Endodermal cell (in vitro differentiated cells): ENCODE measurements around the gene MPZL1. TPM values are rescaled to one million over a fixed set of nuclear protein-coding genes. Genes with fewer than 3 reads are reported as not detected.

Source experiments
- DNase-seq: peaks from one replicate; pipeline ENCODE4 v3.0.0-alpha.2; 2017
- H3K27ac ChIP-seq: 2 replicates; pipeline ENCODE4 v1.5.1; 2013; ENCODE audit warnings: mild to moderate bottlenecking, low read depth, low read length, moderate library complexity
- H3K27me3 ChIP-seq: 2 replicates; pipeline ENCODE4 v1.6.1; 2013; ENCODE audit warnings: mild to moderate bottlenecking, low read length, moderate library complexity; ENCODE audit not compliant: insufficient read depth, control insufficient read depth, poor library complexity, severe bottlenecking
- H3K36me3 ChIP-seq: 2 replicates; pipeline ENCODE4 v1.7.0; 2013; ENCODE audit warnings: mild to moderate bottlenecking, low read length, moderate library complexity; ENCODE audit not compliant: control insufficient read depth, insufficient read depth
- H3K4me1 ChIP-seq: one replicate; pipeline ENCODE4 v1.7.0; 2013; ENCODE audit warnings: low read length; ENCODE audit not compliant: control insufficient read depth, insufficient read depth
- H3K4me3 ChIP-seq: 2 replicates; pipeline ENCODE4 v1.5.1; 2013; ENCODE audit warnings: mild to moderate bottlenecking, low read length, moderate library complexity
- H3K9ac ChIP-seq: 2 replicates; pipeline ENCODE4 v1.6.1; 2013; ENCODE audit warnings: mild to moderate bottlenecking, low read length, moderate library complexity; ENCODE audit not compliant: poor library complexity, severe bottlenecking; ENCODE audit errors: extremely low read depth
- H3K9me3 ChIP-seq: 2 replicates; pipeline ENCODE4 v1.6.1; 2013; ENCODE audit warnings: mild to moderate bottlenecking, low read length, moderate library complexity; ENCODE audit not compliant: control insufficient read depth
- H3K27ac Mint-ChIP-seq: 2 replicates; pipeline ENCODE4 v1.8.0; 2020; ENCODE audit warnings: mixed read lengths
- H3K27me3 Mint-ChIP-seq: 2 replicates; pipeline ENCODE4 v1.8.0; 2021; ENCODE audit warnings: mild to moderate bottlenecking, mixed read lengths; ENCODE audit not compliant: insufficient read depth
- H3K36me3 Mint-ChIP-seq: 2 replicates; pipeline ENCODE4 v1.8.0; 2020; ENCODE audit warnings: low read depth, mixed read lengths
- H3K4me1 Mint-ChIP-seq: 2 replicates; pipeline ENCODE4 v1.8.0; 2020; ENCODE audit warnings: mixed read lengths
- H3K4me3 Mint-ChIP-seq: 2 replicates; pipeline ENCODE4 v1.8.0; 2020; ENCODE audit warnings: mild to moderate bottlenecking, moderate library complexity, mixed read lengths
- H3K9me3 Mint-ChIP-seq: 2 replicates; pipeline ENCODE4 v1.8.0; 2020; ENCODE audit warnings: mild to moderate bottlenecking, mixed read lengths
- CTCF ChIP-seq: fragments of 200-600 bp; sonication (generic); conservative IDR thresholded peaks from 2 replicates; pipeline ENCODE4 v1.5.0; 2021; ENCODE audit warnings: antibody characterized with exemption, mild to moderate bottlenecking
- WGBS, 2 experiments: methylation state at CpG; one replicate each; pipeline versions ENCODE4 v1.1.5 to v1.1.7; 2013; ENCODE audit warnings: missing lambda C conversion rate in 2 of 2, mixed read lengths in 1 of 2; ENCODE audit not compliant: insufficient coverage in 1 of 2, insufficient read length in 1 of 2; 5-methylcytosine and 5-hydroxymethylcytosine counted together
- total RNA-seq, 2 donors: library from RNA; stranded (reverse); fragmentation: NEBNext Ultra II Directional in 1 of 2; extraction: Animal tissue kit (Norgen Biotek cat#: 25700) in 1 of 2; gene quantifications; 2 replicates in 1 of 2; 3 replicates in 1 of 2; pipeline ENCODE4 v1.2.1, GENCODE V29; 2021

Gene MPZL1
- total RNA-seq, 2 donors from 2014 or later: 111 to 114 TPM

- 100% methylated on average over 1 of the region's 1 CpG; no CpG with 5 or more reads in 1 of the 2 experiments for WGBS, 2 experiments
- H3K4me1 ChIP-seq: no peaks in the 10 kb centered on the region
- no peaks in the 10 kb centered on the region for H3K27me3 Mint-ChIP-seq
- H3K4me3 Mint-ChIP-seq: no peak overlapping the region
- no peaks in the 10 kb centered on the region for H3K9me3 Mint-ChIP-seq
- no peak for TF ChIP-seq CTCF
- DNase-seq: no peak
- no peak overlapping the region for H3K9ac ChIP-seq
- H3K9me3 ChIP-seq: no peaks in the 10 kb centered on the region
- H3K36me3 ChIP-seq: no peaks in the 10 kb centered on the region
- H3K36me3 Mint-ChIP-seq: no peaks in the 10 kb centered on the region
- H3K27me3 ChIP-seq: no peaks in the 10 kb centered on the region
- H3K4me3 ChIP-seq: no peak overlapping the region
- no peak overlapping the region for H3K27ac ChIP-seq
- peaks cover 38% of the 10 kb centered on the region for H3K4me1 Mint-ChIP-seq
- no peak overlapping the region for H3K27ac Mint-ChIP-seq
Measured at GRCh38 chr1:167747988-167748387, 26.2 kb downstream of the MPZL1 start.

GRCh38 chr1:167748906-167749305, 27.1 kb downstream of the MPZL1 start:
- no peak overlapping the region for H3K9ac ChIP-seq
- H3K4me3 Mint-ChIP-seq: no peak overlapping the region
- no peaks in the 10 kb centered on the region for H3K9me3 Mint-ChIP-seq
- H3K4me1 Mint-ChIP-seq: peaks cover 32% of the 10 kb centered on the region
- H3K4me1 ChIP-seq: no peaks in the 10 kb centered on the region
- H3K9me3 ChIP-seq: no peaks in the 10 kb centered on the region
- H3K27me3 Mint-ChIP-seq: no peaks in the 10 kb centered on the region
- no peak overlapping the region for H3K4me3 ChIP-seq
- no peak for DNase-seq
- no peaks in the 10 kb centered on the region for H3K36me3 Mint-ChIP-seq
- no peak for TF ChIP-seq CTCF
- no peak overlapping the region for H3K27ac Mint-ChIP-seq
- H3K27me3 ChIP-seq: no peaks in the 10 kb centered on the region
- no peak overlapping the region for H3K27ac ChIP-seq
- H3K36me3 ChIP-seq: no peaks in the 10 kb centered on the region

GRCh38 chr1:167749741-167750140, 28.0 kb downstream of the MPZL1 start:
- Mint-ChIP-seq H3K27me3 (no peaks in the 10 kb centered on the region), H3K36me3 (no peaks in the 10 kb centered on the region), H3K27ac (no peak overlapping the region), H3K9me3 (no peaks in the 10 kb centered on the region), H3K4me1 (peaks cover 30% of the 10 kb centered on the region), H3K4me3 (no peak overlapping the region)
- no peaks in the 10 kb centered on the region for H3K9me3 ChIP-seq
- H3K36me3 ChIP-seq: no peaks in the 10 kb centered on the region
- WGBS, 2 experiments: 94 to 98% methylated on average over 2 of the region's 2 CpGs
- H3K27me3 ChIP-seq: no peaks in the 10 kb centered on the region
- TF ChIP-seq CTCF: no peak
- H3K4me1 ChIP-seq: no peaks in the 10 kb centered on the region
- no peak for DNase-seq
- no peak overlapping the region for H3K4me3 ChIP-seq
- H3K9ac ChIP-seq: no peak overlapping the region
- no peak overlapping the region for H3K27ac ChIP-seq
